Measurements from ENCODE around the gene PYGO2.

The PYGO2 gene

GRCh38 chr1:154962156-154962749 is 671 bp upstream of the PYGO2 start:
- Histone ChIP-seq H3K4me3 (ENCODE audit: insufficient read depth, low read depth, low read length, poor library complexity, severe bottlenecking) (peak overlapping the region; percentile 80), H3K9me3 (ENCODE audit: control insufficient read depth, low read length) (no peaks in the 10 kb centered on the region), H3K4me1 (ENCODE audit: control insufficient read depth, insufficient read depth, low read length, poor library complexity, severe bottlenecking) (peaks cover 15% of the 10 kb centered on the region), H3K27me3 (replicated peaks; ENCODE audit: control insufficient read depth, insufficient read depth, low read length, poor library complexity, severe bottlenecking) (no peaks in the 10 kb centered on the region), H3K27ac (ENCODE audit: insufficient read depth, low read length, poor library complexity, severe bottlenecking) (peak overlapping the region; percentile 96), H3K36me3 (ENCODE audit: control insufficient read depth, insufficient read depth, low read length) (peaks cover 57% of the 10 kb centered on the region)
- no peak for DNase-seq

GRCh38 chr1:154960446-154961136 is 991 bp downstream of the PYGO2 start:
- Histone ChIP-seq H3K27me3 (replicated peaks; ENCODE audit: control insufficient read depth, insufficient read depth, low read length, poor library complexity, severe bottlenecking) (no peaks in the 10 kb centered on the region), H3K36me3 (ENCODE audit: control insufficient read depth, insufficient read depth, low read length) (peaks cover 41% of the 10 kb centered on the region), H3K4me1 (ENCODE audit: control insufficient read depth, insufficient read depth, low read length, poor library complexity, severe bottlenecking) (peaks cover 27% of the 10 kb centered on the region), H3K4me3 (ENCODE audit: insufficient read depth, low read depth, low read length, poor library complexity, severe bottlenecking) (peak overlapping the region; percentile 80), H3K27ac (ENCODE audit: insufficient read depth, low read length, poor library complexity, severe bottlenecking) (peak overlapping the region; percentile 96), H3K9me3 (ENCODE audit: control insufficient read depth, low read length) (no peaks in the 10 kb centered on the region)
- no peak for DNase-seq

DNA sequence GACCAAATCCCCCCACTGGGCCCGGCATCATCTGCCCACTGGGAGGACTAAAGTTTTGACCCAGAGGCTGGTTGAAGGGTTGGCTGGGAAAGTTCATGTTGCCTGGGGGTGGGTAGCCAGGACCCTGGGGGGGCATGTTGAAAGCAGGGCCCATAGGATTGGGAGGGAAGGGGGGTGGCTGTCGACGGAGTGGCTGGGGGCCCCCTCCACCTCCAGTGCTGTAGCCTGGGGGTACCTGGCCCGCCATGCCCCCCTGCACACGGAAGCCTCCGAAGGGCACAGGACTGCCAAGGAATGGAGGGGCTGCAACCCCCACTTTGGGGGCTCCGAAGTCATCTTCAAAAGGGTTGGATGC is 2.2 kb downstream of the PYGO2 start:
- Histone ChIP-seq H3K27ac (ENCODE audit: insufficient read depth, low read length, poor library complexity, severe bottlenecking) (peak overlapping the region; percentile 20), H3K4me3 (ENCODE audit: insufficient read depth, low read depth, low read length, poor library complexity, severe bottlenecking) (no peak overlapping the region), H3K36me3 (ENCODE audit: control insufficient read depth, insufficient read depth, low read length) (peaks cover 31% of the 10 kb centered on the region), H3K4me1 (ENCODE audit: control insufficient read depth, insufficient read depth, low read length, poor library complexity, severe bottlenecking) (peaks cover 33% of the 10 kb centered on the region), H3K27me3 (replicated peaks; ENCODE audit: control insufficient read depth, insufficient read depth, low read length, poor library complexity, severe bottlenecking) (no peaks in the 10 kb centered on the region), H3K9me3 (ENCODE audit: control insufficient read depth, low read length) (no peaks in the 10 kb centered on the region)
- DNase-seq: no peak

GRCh38 chr1:154958681-154959425 is 2.7 kb downstream of the PYGO2 start:
- DNase-seq: no peak
- H3K27me3 ChIP-seq (replicated peaks; ENCODE audit: control insufficient read depth, insufficient read depth, low read length, poor library complexity, severe bottlenecking): no peaks in the 10 kb centered on the region
- H3K9me3 ChIP-seq (ENCODE audit: control insufficient read depth, low read length): no peaks in the 10 kb centered on the region
- no peak overlapping the region for H3K4me3 ChIP-seq (ENCODE audit: insufficient read depth, low read depth, low read length, poor library complexity, severe bottlenecking)
- H3K27ac ChIP-seq (ENCODE audit: insufficient read depth, low read length, poor library complexity, severe bottlenecking): peak overlapping the region; percentile 20
- peaks cover 27% of the 10 kb centered on the region for H3K36me3 ChIP-seq (ENCODE audit: control insufficient read depth, insufficient read depth, low read length)
- peaks cover 39% of the 10 kb centered on the region for H3K4me1 ChIP-seq (ENCODE audit: control insufficient read depth, insufficient read depth, low read length, poor library complexity, severe bottlenecking)

DNA sequence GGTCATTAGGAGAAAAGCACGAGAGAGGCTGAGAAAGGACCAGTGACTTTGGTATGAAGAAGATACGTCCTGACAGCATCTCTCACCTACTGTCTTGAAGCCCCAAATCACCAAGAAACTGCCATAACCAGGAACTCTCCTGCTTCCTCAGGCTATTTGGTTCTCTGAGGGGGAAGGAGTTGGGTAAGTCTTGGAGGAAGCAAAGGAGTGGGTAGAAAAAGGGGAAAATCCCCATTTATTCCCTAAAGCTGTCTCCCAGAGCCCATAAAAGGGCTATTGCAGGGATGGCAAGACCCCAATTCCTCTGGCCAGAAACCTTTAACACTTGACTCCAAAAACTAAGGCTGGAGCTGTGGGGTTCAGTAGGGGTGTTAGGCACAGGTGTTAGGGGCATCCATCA is 3.5 kb downstream of the PYGO2 start:
- Histone ChIP-seq H3K27me3 (replicated peaks; ENCODE audit: control insufficient read depth, insufficient read depth, low read length, poor library complexity, severe bottlenecking) (no peaks in the 10 kb centered on the region), H3K27ac (ENCODE audit: insufficient read depth, low read length, poor library complexity, severe bottlenecking) (peak overlapping the region; percentile 99), H3K36me3 (ENCODE audit: control insufficient read depth, insufficient read depth, low read length) (peaks cover 19% of the 10 kb centered on the region), H3K9me3 (ENCODE audit: control insufficient read depth, low read length) (no peaks in the 10 kb centered on the region), H3K4me3 (ENCODE audit: insufficient read depth, low read depth, low read length, poor library complexity, severe bottlenecking) (no peak overlapping the region), H3K4me1 (ENCODE audit: control insufficient read depth, insufficient read depth, low read length, poor library complexity, severe bottlenecking) (peaks cover 47% of the 10 kb centered on the region)
- DNase-seq: no peak

- DNase-seq: no peak
- peak overlapping the region; percentile 99 for H3K27ac ChIP-seq (ENCODE audit: insufficient read depth, low read length, poor library complexity, severe bottlenecking)
- H3K9me3 ChIP-seq (ENCODE audit: control insufficient read depth, low read length): no peaks in the 10 kb centered on the region
- H3K4me1 ChIP-seq (ENCODE audit: control insufficient read depth, insufficient read depth, low read length, poor library complexity, severe bottlenecking): peaks cover 50% of the 10 kb centered on the region
- no peak overlapping the region for H3K4me3 ChIP-seq (ENCODE audit: insufficient read depth, low read depth, low read length, poor library complexity, severe bottlenecking)
- H3K27me3 ChIP-seq (replicated peaks; ENCODE audit: control insufficient read depth, insufficient read depth, low read length, poor library complexity, severe bottlenecking): no peaks in the 10 kb centered on the region
- H3K36me3 ChIP-seq (ENCODE audit: control insufficient read depth, insufficient read depth, low read length): peaks cover 17% of the 10 kb centered on the region
Observed at GRCh38 chr1:154957091-154957657, 4.4 kb downstream of the PYGO2 start.

DNA sequence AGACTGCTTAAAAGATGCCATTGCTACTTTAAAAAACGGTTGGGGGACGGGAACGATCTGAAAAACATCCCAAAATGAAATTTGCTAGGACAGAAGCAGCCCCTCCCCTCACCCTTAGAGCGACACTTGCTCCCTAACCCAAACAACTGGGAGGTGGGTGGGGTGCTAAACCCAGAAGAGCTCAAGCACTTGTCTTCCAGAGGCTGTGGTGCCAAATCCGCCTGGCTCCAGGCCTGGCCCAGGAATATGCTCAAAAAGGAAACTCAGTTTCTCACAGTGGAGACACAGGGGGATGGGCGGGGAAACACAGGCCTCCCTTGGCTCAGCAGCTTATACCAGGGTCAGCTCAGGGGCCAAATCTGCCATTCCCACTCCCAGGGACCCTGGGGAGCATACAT is 5.0 kb downstream of the PYGO2 start:
- Histone ChIP-seq H3K4me1 (ENCODE audit: control insufficient read depth, insufficient read depth, low read length, poor library complexity, severe bottlenecking) (peaks cover 54% of the 10 kb centered on the region), H3K9me3 (ENCODE audit: control insufficient read depth, low read length) (no peaks in the 10 kb centered on the region), H3K27me3 (replicated peaks; ENCODE audit: control insufficient read depth, insufficient read depth, low read length, poor library complexity, severe bottlenecking) (no peaks in the 10 kb centered on the region), H3K36me3 (ENCODE audit: control insufficient read depth, insufficient read depth, low read length) (peaks cover 17% of the 10 kb centered on the region), H3K27ac (ENCODE audit: insufficient read depth, low read length, poor library complexity, severe bottlenecking) (peak overlapping the region; percentile 99), H3K4me3 (ENCODE audit: insufficient read depth, low read depth, low read length, poor library complexity, severe bottlenecking) (peak overlapping the region; percentile 60)
- no peak for DNase-seq

GRCh38 chr1:154955718-154956543 is 5.7 kb downstream of the PYGO2 start, which contains the start of gene PBXIP1:
Gene PBXIP1 (minus strand): TSS chr1:154956099. CDS start chr1:154953721, 2,378 bp downstream.
- peaks cover 58% of the 10 kb centered on the region for H3K4me1 ChIP-seq (ENCODE audit: control insufficient read depth, insufficient read depth, low read length, poor library complexity, severe bottlenecking)
- DNase-seq: peak; percentile 65 to 80 (median 79)
- H3K9me3 ChIP-seq (ENCODE audit: control insufficient read depth, low read length): no peaks in the 10 kb centered on the region
- peaks cover 23% of the 10 kb centered on the region for H3K36me3 ChIP-seq (ENCODE audit: control insufficient read depth, insufficient read depth, low read length)
- H3K27ac ChIP-seq (ENCODE audit: insufficient read depth, low read length, poor library complexity, severe bottlenecking): peak within 1 kb of the TSS; percentile 99
- H3K4me3 ChIP-seq (ENCODE audit: insufficient read depth, low read depth, low read length, poor library complexity, severe bottlenecking): peak within 1 kb of the TSS; percentile 60
- H3K27me3 ChIP-seq (replicated peaks; ENCODE audit: control insufficient read depth, insufficient read depth, low read length, poor library complexity, severe bottlenecking): no peaks in the 10 kb centered on the region

DNA sequence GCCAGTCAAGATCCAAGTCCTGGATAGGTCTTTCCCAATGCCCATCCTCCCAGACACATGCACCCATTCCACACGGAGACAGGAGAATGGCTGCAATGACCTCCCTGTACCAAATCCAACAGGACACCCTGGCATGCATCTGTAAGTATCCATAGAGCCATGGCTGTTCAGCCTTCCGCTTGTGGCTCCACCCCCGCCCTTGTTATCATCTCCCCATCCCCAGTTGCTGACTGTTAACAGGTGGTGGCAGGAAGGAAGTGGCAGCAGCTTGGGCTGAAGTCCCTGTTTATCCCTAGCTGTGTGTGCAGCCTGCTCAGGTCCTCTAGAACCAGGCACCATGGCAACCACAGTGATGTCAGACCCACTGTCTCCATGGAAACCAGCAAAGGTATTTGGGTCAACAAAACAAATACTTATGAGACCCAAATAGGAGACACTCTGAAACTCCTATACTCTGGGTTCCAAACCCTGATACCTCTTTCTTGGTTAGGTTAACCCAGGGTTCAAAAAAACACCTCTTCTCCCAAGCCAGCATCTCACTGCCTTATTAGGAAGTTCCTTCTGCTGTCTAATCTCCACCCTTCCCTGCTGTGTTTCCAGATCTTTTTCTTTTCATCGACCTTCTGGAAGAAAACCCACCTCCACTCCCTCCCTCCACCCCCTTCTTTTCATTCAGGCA is 6.4 kb downstream of the PYGO2 start:
- DNase-seq: peak; percentile 96 to 97 (median 96)
- H3K36me3 ChIP-seq (ENCODE audit: control insufficient read depth, insufficient read depth, low read length): peaks cover 28% of the 10 kb centered on the region

More for the DNA sequence above, 6.4 kb downstream of the PYGO2 start:
- Histone ChIP-seq H3K9me3 (ENCODE audit: control insufficient read depth, low read length) (no peaks in the 10 kb centered on the region), H3K4me1 (ENCODE audit: control insufficient read depth, insufficient read depth, low read length, poor library complexity, severe bottlenecking) (peaks cover 60% of the 10 kb centered on the region), H3K4me3 (ENCODE audit: insufficient read depth, low read depth, low read length, poor library complexity, severe bottlenecking) (peak overlapping the region; percentile 60), H3K27me3 (replicated peaks; ENCODE audit: control insufficient read depth, insufficient read depth, low read length, poor library complexity, severe bottlenecking) (no peaks in the 10 kb centered on the region), H3K27ac (ENCODE audit: insufficient read depth, low read length, poor library complexity, severe bottlenecking) (peak overlapping the region; percentile 99)
